Fibroblast of the aortic adventitia (primary cell): Measurements from ENCODE around the gene NAXD. TPM values are rescaled to one million over a fixed set of nuclear protein-coding genes. Genes with fewer than 3 reads are reported as not detected.

Experiments used
- DNase-seq: peaks from one replicate; pipeline ENCODE4 v3.0.0-alpha.2; 2010; ENCODE audit warnings: low read depth
- H3K4me3 ChIP-seq: 2 replicates; pipeline ENCODE4 v1.5.1; 2011; ENCODE audit warnings: low read depth, mild to moderate bottlenecking, control low read depth, low read length, moderate library complexity
- CTCF ChIP-seq: IDR thresholded peaks from 2 replicates; pipeline ENCODE4 v1.5.1; 2011; ENCODE audit warnings: mild to moderate bottlenecking, low read length, control low read depth, inconsistent platforms; ENCODE audit not compliant: insufficient read depth
- total RNA-seq: library from RNA; depleted of rRNA; stranded (reverse); fragments of >200 nt; gene quantifications from 2 replicates; pipeline ENCODE4 v1.2.3, GENCODE V29; 2012; ENCODE audit warnings: low replicate concordance

NAXD gene
- total RNA-seq, 1 donor = 14.9 TPM

DNA sequence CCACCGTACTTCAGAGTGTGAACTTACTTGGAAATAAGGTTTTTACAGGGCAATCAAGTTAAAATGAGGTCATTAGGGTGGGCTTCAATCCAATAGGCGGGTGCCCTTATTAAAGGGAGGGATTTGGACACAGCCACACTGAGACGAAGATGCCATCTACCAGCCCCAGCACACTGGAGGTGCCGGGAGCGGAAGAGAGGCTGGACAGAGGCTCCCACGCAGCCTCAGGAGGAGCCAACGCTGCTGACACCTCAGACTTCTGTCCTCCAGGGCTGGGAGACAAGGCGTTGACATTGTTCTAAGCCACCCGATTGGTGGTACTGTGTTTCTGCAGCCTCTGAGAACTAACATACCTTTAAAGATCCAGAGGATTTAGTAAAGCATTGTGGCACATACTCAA lies 41.2 kb upstream of the NAXD start:
- no peak for TF ChIP-seq CTCF
- no peak overlapping the region for H3K4me3 ChIP-seq
- no peak for DNase-seq

- DNase-seq = peak; percentile 58
- H3K4me3 ChIP-seq = no peak overlapping the region
- TF ChIP-seq CTCF = no peak
Observed at GRCh38 chr13:110575322-110576069, 39.8 kb upstream of the NAXD start.

DNA sequence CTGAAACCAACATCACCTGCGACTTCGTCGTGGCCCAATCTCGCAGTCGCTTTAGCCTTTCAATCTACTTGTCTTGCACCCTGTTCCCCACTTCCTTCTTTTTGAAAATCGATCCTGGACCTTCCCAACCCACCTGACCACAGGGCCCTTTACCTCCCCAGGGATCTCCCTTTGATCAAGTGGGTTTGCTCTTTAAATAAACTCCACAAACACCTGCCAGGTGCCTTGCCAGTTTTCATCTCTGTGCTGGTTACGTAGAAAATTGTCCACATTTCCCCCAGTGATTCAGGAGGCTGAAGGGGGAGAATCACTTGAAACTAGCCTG lies 39.3 kb upstream of the NAXD start:
- no peak for TF ChIP-seq CTCF
- no peak for DNase-seq
- no peak overlapping the region for H3K4me3 ChIP-seq

DNA sequence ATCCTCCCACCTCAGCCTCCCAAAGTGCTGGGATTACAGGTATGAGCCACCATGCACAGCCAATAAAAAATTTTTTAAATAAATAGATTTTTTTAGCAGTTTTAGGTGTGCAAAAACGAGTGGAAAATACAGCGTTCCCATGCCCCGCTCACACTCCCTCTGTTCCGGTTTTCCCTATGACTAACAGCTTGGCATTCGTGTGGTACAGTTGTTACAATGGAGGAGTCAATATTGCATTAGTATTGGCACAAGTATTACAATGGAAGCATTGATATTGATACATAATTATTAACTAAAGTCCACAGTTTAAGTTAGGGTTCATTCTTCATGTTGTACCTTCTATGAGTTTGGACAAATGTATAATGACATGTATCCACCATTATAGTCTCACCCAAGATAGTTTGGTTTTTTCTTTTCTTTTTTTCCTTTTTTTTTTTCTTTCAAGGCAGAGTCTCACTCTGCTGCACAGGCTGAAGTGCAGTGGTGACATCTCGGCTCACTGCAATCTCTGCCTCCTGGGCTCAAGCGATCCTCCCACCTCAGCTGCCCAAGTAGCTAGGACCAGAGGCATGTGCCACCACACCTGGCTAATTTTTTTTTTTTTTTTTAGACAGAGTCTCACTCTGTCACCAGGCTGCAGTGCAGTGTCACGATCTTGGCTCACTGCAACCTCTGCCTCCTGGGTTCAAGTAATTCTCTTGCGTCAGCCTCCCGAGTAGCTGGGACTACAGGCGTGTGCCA lies 38.4 kb upstream of the NAXD start:
- H3K4me3 ChIP-seq = no peak overlapping the region
- TF ChIP-seq CTCF = no peak
- DNase-seq = no peak

- no peak overlapping the region for H3K4me3 ChIP-seq
- no peak for TF ChIP-seq CTCF
- DNase-seq = no peak
Observed at GRCh38 chr13:110578363-110578762, 37.0 kb upstream of the NAXD start.

DNA sequence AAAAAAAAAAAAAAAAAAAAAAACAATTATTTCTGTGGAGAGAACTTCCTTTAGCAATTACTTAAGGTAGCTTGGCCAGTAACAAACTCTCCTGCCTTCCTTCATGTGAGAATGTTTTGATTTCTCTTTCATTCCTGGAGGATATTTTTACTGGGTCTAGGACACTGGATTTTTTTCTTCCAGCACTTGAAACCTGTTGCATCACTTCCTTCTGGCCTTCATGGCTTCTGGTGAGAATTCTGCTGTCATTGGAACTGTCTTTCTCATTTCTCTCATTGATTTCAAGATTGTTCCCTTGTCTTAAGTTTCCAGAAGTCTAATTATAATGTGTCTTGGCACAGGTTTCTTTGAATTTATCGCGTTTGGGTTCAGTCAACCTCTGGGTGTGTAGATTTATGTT lies 34.5 kb upstream of the NAXD start:
- DNase-seq = peak; percentile 39
- H3K4me3 ChIP-seq = no peak overlapping the region
- TF ChIP-seq CTCF = no peak
